ENCODE results near the gene TRAPPC10. TPM values are rescaled to one million over a fixed set of nuclear protein-coding genes. Genes with fewer than 3 reads are reported as not detected.
A peak's percentile ranks its signal among the peaks of the same experiment; 100 is the strongest.

Gene TRAPPC10
- total RNA-seq, 4 donors from 2014 or later, result 3.8 to 45.2 (median 22.9) TPM

- Histone ChIP-seq H3K4me1 (no peaks in the 10 kb centered on the region), H3K27ac (no peak overlapping the region), H3K27me3 (no peaks in the 10 kb centered on the region), H3K4me3 (no peak overlapping the region), H3K36me3 (no peaks in the 10 kb centered on the region), H3K9me3 (no peaks in the 10 kb centered on the region)
- intact Hi-C loops (cut with DNase I; ENCODE audit: low total_unique reads), result no loop called here
- TF ChIP-seq POLR2A (IDR thresholded peaks at IDR 0.05), result no peak
- no peak for DNase-seq
Observed at GRCh38 chr21:44047996-44048560, 36.0 kb downstream of the TRAPPC10 start.

GRCh38 chr21:44049182-44049581, 37.1 kb downstream of the TRAPPC10 start:
- TF ChIP-seq POLR2A (IDR thresholded peaks at IDR 0.05) (no peak), CTCF (IDR thresholded peaks at IDR 0.05) (no peak)
- intact Hi-C loops (cut with DNase I; ENCODE audit: low total_unique reads), result no loop called here
- no peak for DNase-seq
- Histone ChIP-seq H3K4me3 (no peak overlapping the region), H3K27ac (no peak overlapping the region), H3K4me1 (no peaks in the 10 kb centered on the region), H3K9me3 (no peaks in the 10 kb centered on the region), H3K36me3 (no peaks in the 10 kb centered on the region), H3K27me3 (no peaks in the 10 kb centered on the region)

- Histone ChIP-seq H3K4me1 (no peaks in the 10 kb centered on the region), H3K36me3 (no peaks in the 10 kb centered on the region), H3K4me3 (no peak overlapping the region), H3K27ac (no peak overlapping the region), H3K9me3 (no peaks in the 10 kb centered on the region), H3K27me3 (no peaks in the 10 kb centered on the region)
- DNase-seq, result no peak
- TF ChIP-seq CTCF (IDR thresholded peaks at IDR 0.05) (no peak), POLR2A (IDR thresholded peaks at IDR 0.05) (no peak)
- intact Hi-C loops (cut with DNase I; ENCODE audit: low total_unique reads), result no loop called here
Observed at GRCh38 chr21:44049606-44050005, 37.5 kb downstream of the TRAPPC10 start.

GRCh38 chr21:44050276-44050675, 38.2 kb downstream of the TRAPPC10 start:
- intact Hi-C loops (cut with DNase I; ENCODE audit: low total_unique reads), result no loop called here
- peak overlapping the region in 1 of 2 donors; percentile 67 for H3K27ac ChIP-seq
- H3K4me3 ChIP-seq, result no peak overlapping the region
- no peaks in the 10 kb centered on the region for H3K27me3 ChIP-seq
- no peak for DNase-seq
- TF ChIP-seq POLR2A (IDR thresholded peaks at IDR 0.05), result no peak
- no peak for TF ChIP-seq CTCF (IDR thresholded peaks at IDR 0.05)
- no peaks in the 10 kb centered on the region for H3K36me3 ChIP-seq
- H3K4me1 ChIP-seq, result no peaks in the 10 kb centered on the region
- no peaks in the 10 kb centered on the region for H3K9me3 ChIP-seq

- DNase-seq, result peak; percentile 25 to 39
- Histone ChIP-seq H3K27ac (peak overlapping the region; percentile 48 to 67), H3K4me1 (no peaks in the 10 kb centered on the region), H3K36me3 (no peaks in the 10 kb centered on the region), H3K27me3 (no peaks in the 10 kb centered on the region), H3K9me3 (no peaks in the 10 kb centered on the region), H3K4me3 (no peak overlapping the region)
- intact Hi-C loops (cut with DNase I; ENCODE audit: low total_unique reads), result no loop called here
- TF ChIP-seq POLR2A (IDR thresholded peaks at IDR 0.05) (no peak), CTCF (IDR thresholded peaks at IDR 0.05) (no peak)
Observed at GRCh38 chr21:44051462-44051941, 39.4 kb downstream of the TRAPPC10 start.

Measured in uterus (tissue), 4 donors.